Astrocyte (in vitro differentiated cells and primary cell): Measurements from ENCODE around the gene MAPKAP1. TPM values are rescaled to one million over a fixed set of nuclear protein-coding genes. Genes with fewer than 3 reads are reported as not detected.
A peak's percentile ranks its signal among the peaks of the same experiment; 100 is the strongest.

ENCODE experiments used
- DNase-seq: peaks from one replicate; pipeline ENCODE4 v3.0.0-alpha.2; 2010; ENCODE audit warnings: low read depth
- FAIRE-seq: peaks from 2 replicates; lab custom pipeline; 2011; peaks lifted over from hg19 to GRCh38; lab: Jason Lieb, UNC
- H2AFZ ChIP-seq: 2 replicates; pipeline ENCODE4 v1.6.0; 2012; ENCODE audit warnings: low read depth, low read length, inconsistent platforms
- H3K27ac ChIP-seq: 2 replicates; pipeline ENCODE4 v1.5.1; 2011; ENCODE audit warnings: low read depth, low read length, inconsistent platforms
- H3K27me3 ChIP-seq: 2 replicates; pipeline ENCODE4 v1.6.0; 2011; ENCODE audit warnings: low read length, inconsistent platforms; ENCODE audit not compliant: insufficient read depth
- H3K36me3 ChIP-seq: 2 replicates; pipeline ENCODE4 v1.5.1; 2011; ENCODE audit warnings: low read length, inconsistent platforms; ENCODE audit not compliant: insufficient read depth
- H3K4me1 ChIP-seq: 2 replicates; pipeline ENCODE4 v1.5.1; 2011; ENCODE audit warnings: low read length, inconsistent platforms; ENCODE audit not compliant: insufficient read depth
- H3K4me2 ChIP-seq: 2 replicates; pipeline ENCODE4 v1.6.0; 2012; ENCODE audit warnings: low read length, inconsistent platforms
- H3K4me3 ChIP-seq: 2 replicates; pipeline ENCODE4 v1.5.1; 2011; ENCODE audit warnings: low read depth, mild to moderate bottlenecking, low read length, inconsistent platforms; ENCODE audit not compliant: insufficient read depth
- H3K79me2 ChIP-seq: 2 replicates; pipeline ENCODE4 v1.6.0; 2012; ENCODE audit warnings: mild to moderate bottlenecking, low read length, inconsistent platforms; ENCODE audit not compliant: insufficient read depth
- H3K9ac ChIP-seq: 2 replicates; pipeline ENCODE4 v1.6.0; 2012; ENCODE audit warnings: mild to moderate bottlenecking, low read length, inconsistent platforms
- H3K9me3 ChIP-seq: 2 replicates; pipeline ENCODE4 v1.5.1; 2012; ENCODE audit warnings: low read depth, mild to moderate bottlenecking, low read length, inconsistent platforms; ENCODE audit not compliant: insufficient read depth
- H4K20me1 ChIP-seq: 2 replicates; pipeline ENCODE4 v1.6.0; 2012; ENCODE audit warnings: low read length, inconsistent platforms; ENCODE audit not compliant: insufficient read depth
- H3K27ac Mint-ChIP-seq: one replicate; pipeline ENCODE4 v1.8.0; 2021; ENCODE audit warnings: mild to moderate bottlenecking, mixed read lengths; ENCODE audit not compliant: unreplicated experiment
- H3K27me3 Mint-ChIP-seq: one replicate; pipeline ENCODE4 v1.8.0; 2021; ENCODE audit warnings: low read depth, mixed read lengths; ENCODE audit not compliant: unreplicated experiment
- H3K36me3 Mint-ChIP-seq: one replicate; pipeline ENCODE4 v1.8.0; 2021; ENCODE audit warnings: low read depth, mixed read lengths; ENCODE audit not compliant: unreplicated experiment
- H3K4me1 Mint-ChIP-seq: one replicate; pipeline ENCODE4 v1.8.0; 2021; ENCODE audit warnings: low read depth, mixed read lengths; ENCODE audit not compliant: unreplicated experiment
- H3K4me3 Mint-ChIP-seq: one replicate; pipeline ENCODE4 v1.8.0; 2021; ENCODE audit warnings: mild to moderate bottlenecking, moderate library complexity, mixed read lengths; ENCODE audit not compliant: unreplicated experiment
- H3K9me3 Mint-ChIP-seq: one replicate; pipeline ENCODE4 v1.8.0; 2021; ENCODE audit warnings: mild to moderate bottlenecking, mixed read lengths; ENCODE audit not compliant: unreplicated experiment
- EZH2 ChIP-seq: IDR thresholded peaks from 2 replicates; pipeline ENCODE4 v1.6.1; 2012; ENCODE audit warnings: mild to moderate bottlenecking, low read length, inconsistent platforms; ENCODE audit not compliant: insufficient read depth
- total RNA-seq: library from RNA; stranded (reverse); gene quantifications from 2 replicates; pipeline ENCODE4 v1.2.1, GENCODE V29; 2021
- TF ChIP-seq, protein P1 (sequence below): IDR thresholded peaks from 2 replicates; pipeline ENCODE4 v1.5.1; 2011; ENCODE audit warnings: low read depth, mild to moderate bottlenecking, inconsistent platforms, low read length, moderate library complexity; ENCODE audit not compliant: insufficient read depth

Gene MAPKAP1
- total RNA-seq, 1 donor from 2014 or later = 109 TPM

DNA sequence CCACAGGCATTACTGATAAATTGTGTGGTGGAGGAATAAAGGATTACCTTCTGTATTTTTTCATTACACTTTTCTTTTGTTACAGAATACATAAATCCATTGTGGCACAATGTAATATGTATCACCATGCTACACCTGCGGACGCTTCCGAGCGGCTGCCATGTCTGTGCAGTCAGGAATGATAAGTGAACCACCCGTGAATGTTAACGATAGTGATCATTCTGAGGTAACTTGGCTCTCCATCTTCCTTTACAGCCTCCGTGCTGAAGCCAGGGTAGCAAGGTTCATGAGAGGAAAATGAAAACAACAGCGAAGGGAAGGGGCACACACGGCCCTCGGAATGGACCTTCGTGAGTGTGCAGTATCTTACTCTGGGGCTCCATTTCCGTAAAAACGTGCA is 161.2 kb downstream of the MAPKAP1 start:
- H3K27ac Mint-ChIP-seq = no peak overlapping the region
- H3K27me3 ChIP-seq = no peaks in the 10 kb centered on the region
- H3K36me3 Mint-ChIP-seq = peaks cover 7% of the 10 kb centered on the region
- TF ChIP-seq EZH2 = no peak
- TF ChIP-seq, protein P1, sequence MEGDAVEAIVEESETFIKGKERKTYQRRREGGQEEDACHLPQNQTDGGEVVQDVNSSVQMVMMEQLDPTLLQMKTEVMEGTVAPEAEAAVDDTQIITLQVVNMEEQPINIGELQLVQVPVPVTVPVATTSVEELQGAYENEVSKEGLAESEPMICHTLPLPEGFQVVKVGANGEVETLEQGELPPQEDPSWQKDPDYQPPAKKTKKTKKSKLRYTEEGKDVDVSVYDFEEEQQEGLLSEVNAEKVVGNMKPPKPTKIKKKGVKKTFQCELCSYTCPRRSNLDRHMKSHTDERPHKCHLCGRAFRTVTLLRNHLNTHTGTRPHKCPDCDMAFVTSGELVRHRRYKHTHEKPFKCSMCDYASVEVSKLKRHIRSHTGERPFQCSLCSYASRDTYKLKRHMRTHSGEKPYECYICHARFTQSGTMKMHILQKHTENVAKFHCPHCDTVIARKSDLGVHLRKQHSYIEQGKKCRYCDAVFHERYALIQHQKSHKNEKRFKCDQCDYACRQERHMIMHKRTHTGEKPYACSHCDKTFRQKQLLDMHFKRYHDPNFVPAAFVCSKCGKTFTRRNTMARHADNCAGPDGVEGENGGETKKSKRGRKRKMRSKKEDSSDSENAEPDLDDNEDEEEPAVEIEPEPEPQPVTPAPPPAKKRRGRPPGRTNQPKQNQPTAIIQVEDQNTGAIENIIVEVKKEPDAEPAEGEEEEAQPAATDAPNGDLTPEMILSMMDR = no peak
- H3K4me1 Mint-ChIP-seq = peaks cover 19% of the 10 kb centered on the region
- H3K79me2 ChIP-seq = peaks cover 6% of the 10 kb centered on the region
- no peak overlapping the region for H3K9ac ChIP-seq
- H3K27me3 Mint-ChIP-seq = no peaks in the 10 kb centered on the region
- no peak overlapping the region for H2AFZ ChIP-seq
- no peak overlapping the region for H3K27ac ChIP-seq
- no peak for DNase-seq
- FAIRE-seq = no peak
- peak overlapping the region; percentile 64 for H3K4me2 ChIP-seq
- H3K9me3 Mint-ChIP-seq = no peaks in the 10 kb centered on the region
- no peak overlapping the region for H3K4me3 ChIP-seq
- H4K20me1 ChIP-seq = peaks cover 8% of the 10 kb centered on the region
- no peaks in the 10 kb centered on the region for H3K9me3 ChIP-seq
- H3K36me3 ChIP-seq = peaks cover 3% of the 10 kb centered on the region
- H3K4me1 ChIP-seq = peaks cover 38% of the 10 kb centered on the region
- H3K4me3 Mint-ChIP-seq = no peak overlapping the region

GRCh38 chr9:125544988-125545651 is 161.9 kb downstream of the MAPKAP1 start:
- peaks cover 37% of the 10 kb centered on the region for H3K4me1 ChIP-seq
- peaks cover 7% of the 10 kb centered on the region for H3K36me3 Mint-ChIP-seq

More at GRCh38 chr9:125544988-125545651, 161.9 kb downstream of the MAPKAP1 start:
- Mint-ChIP-seq H3K4me3 (no peak overlapping the region), H3K9me3 (no peaks in the 10 kb centered on the region), H3K27ac (no peak overlapping the region), H3K27me3 (no peaks in the 10 kb centered on the region), H3K4me1 (peaks cover 15% of the 10 kb centered on the region)
- Histone ChIP-seq H3K4me2 (peak overlapping the region; percentile 64), H3K9ac (peak overlapping the region; percentile 6), H4K20me1 (peaks cover 8% of the 10 kb centered on the region), H3K27ac (peak overlapping the region; percentile 65), H2AFZ (no peak overlapping the region), H3K27me3 (no peaks in the 10 kb centered on the region), H3K36me3 (peaks cover 3% of the 10 kb centered on the region), H3K79me2 (peaks cover 6% of the 10 kb centered on the region), H3K9me3 (no peaks in the 10 kb centered on the region), H3K4me3 (no peak overlapping the region)
- TF ChIP-seq, protein P1 = no peak
- TF ChIP-seq EZH2 = no peak
- FAIRE-seq (no peak), DNase-seq (peak; percentile 94)
